Muscle layer of duodenum (tissue), 2 donors: Measurements from ENCODE around the gene PLCH1.

Experiments
- H3K27ac ChIP-seq: one replicate; pipeline ENCODE4 v1.7.0; 2013; ENCODE audit warnings: mild to moderate bottlenecking, low read length
- H3K27me3 ChIP-seq: one replicate; pipeline ENCODE4 v1.7.0; 2013; ENCODE audit warnings: low read depth, mild to moderate bottlenecking, control low read depth, low read length
- H3K36me3 ChIP-seq, 2 donors: one replicate each; pipeline ENCODE4 v1.7.0; 2013; ENCODE audit warnings: low read length in 2 of 2, control low read depth in 1 of 2, mild to moderate bottlenecking in 1 of 2; ENCODE audit not compliant: insufficient read depth in 2 of 2, control insufficient read depth in 1 of 2
- H3K4me1 ChIP-seq, 2 donors: one replicate each; pipeline ENCODE4 v1.7.0; 2013; ENCODE audit warnings: low read length in 2 of 2, mild to moderate bottlenecking in 2 of 2, control low read depth in 1 of 2, moderate library complexity in 1 of 2; ENCODE audit not compliant: insufficient read depth in 2 of 2, control insufficient read depth in 1 of 2
- H3K4me3 ChIP-seq, 2 donors: one replicate each; pipeline ENCODE4 v1.7.0; 2013; ENCODE audit warnings: low read length in 2 of 2, low read depth in 1 of 2, mild to moderate bottlenecking in 1 of 2
- H3K9me3 ChIP-seq, 2 donors: one replicate each; pipeline ENCODE4 v1.7.0; 2013; ENCODE audit warnings: low read length in 2 of 2, control low read depth in 1 of 2, mild to moderate bottlenecking in 1 of 2; ENCODE audit not compliant: control insufficient read depth in 1 of 2
- donor health status: healthy.

Gene PLCH1

DNA sequence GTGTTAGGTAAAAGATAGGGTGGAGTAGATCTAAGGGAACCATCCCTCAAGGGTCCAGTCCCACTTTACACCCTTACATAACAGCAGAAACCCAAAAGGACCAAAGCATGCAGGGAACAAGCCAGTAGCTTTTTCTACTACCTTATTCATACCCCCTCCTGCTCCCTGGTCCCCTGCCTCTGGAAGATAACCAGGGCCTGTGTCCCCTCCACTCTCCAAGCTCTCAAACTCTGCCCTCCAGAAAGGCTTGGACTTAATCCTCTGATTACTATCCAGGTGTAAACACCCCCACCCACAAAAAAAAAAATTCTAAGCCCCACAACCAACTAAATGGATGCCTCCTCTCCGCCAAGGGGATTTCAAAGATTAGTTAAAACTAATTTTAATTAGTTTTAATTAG, 417.4 kb downstream of the PLCH1 start:
- H3K27me3 ChIP-seq: no peaks in the 10 kb centered on the region
- no peaks in the 10 kb centered on the region for H3K4me1 ChIP-seq
- no peak overlapping the region for H3K27ac ChIP-seq
- no peaks in the 10 kb centered on the region for H3K9me3 ChIP-seq
- no peak overlapping the region for H3K4me3 ChIP-seq
- no peaks in the 10 kb centered on the region for H3K36me3 ChIP-seq

DNA sequence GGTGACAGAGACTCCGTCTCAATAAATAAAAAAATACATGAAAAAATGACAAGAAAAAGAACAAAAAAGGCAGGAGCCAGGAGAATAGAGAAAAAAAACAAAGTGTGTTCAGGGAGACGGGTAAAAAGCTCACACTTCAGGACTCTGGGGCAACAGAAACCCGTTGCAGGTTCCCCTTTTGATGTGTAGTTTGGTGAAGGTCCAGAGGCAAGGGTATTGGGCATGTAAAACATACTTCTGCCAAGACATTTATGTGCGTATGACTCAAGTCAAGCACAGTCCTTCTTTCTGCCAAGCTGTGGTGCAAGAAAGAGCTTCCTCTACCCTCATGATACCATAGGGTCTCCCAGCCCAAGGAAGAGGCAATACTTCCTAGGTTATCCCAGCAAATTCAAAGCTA, 418.0 kb downstream of the PLCH1 start:
- Histone ChIP-seq H3K27ac (no peak overlapping the region), H3K27me3 (no peaks in the 10 kb centered on the region), H3K9me3 (no peaks in the 10 kb centered on the region), H3K4me3 (no peak overlapping the region), H3K36me3 (no peaks in the 10 kb centered on the region), H3K4me1 (no peaks in the 10 kb centered on the region)

DNA sequence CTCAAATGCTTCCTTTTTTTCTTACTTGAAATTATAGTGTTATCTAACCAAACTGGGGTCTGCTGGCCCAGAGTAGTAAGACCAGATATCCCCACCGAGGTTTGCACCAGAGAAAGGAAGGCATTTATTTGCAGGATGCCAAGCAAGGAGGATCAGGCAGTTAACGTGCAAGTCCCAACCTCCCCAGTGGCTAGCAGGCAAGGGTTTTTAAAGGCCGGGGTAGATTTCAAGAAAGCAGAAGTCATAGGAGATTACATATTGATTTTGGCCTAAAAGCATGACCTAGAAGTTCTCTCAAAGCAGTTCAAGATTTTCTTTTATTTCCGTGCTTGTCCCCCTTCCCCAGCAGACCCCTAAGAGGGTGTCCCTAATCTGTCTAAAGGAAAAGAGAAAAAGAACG, 418.6 kb downstream of the PLCH1 start:
- Histone ChIP-seq H3K27ac (no peak overlapping the region), H3K9me3 (no peaks in the 10 kb centered on the region), H3K4me3 (no peak overlapping the region), H3K4me1 (no peaks in the 10 kb centered on the region), H3K27me3 (no peaks in the 10 kb centered on the region), H3K36me3 (no peaks in the 10 kb centered on the region)
